Left ventricle myocardium inferior (tissue), 1 donor: Measurements from ENCODE around the gene RAB3GAP2. TPM values are rescaled to one million over a fixed set of nuclear protein-coding genes. Genes with fewer than 3 reads are reported as not detected.

ENCODE experiments used
- DNase-seq: peaks from one replicate; pipeline ENCODE4 v3.0.0-alpha.2; 2020
- H3K27ac ChIP-seq: fragments of 200-600 bp; replicated peaks from 2 replicates; pipeline ENCODE4 v1.8.0; 2021
- H3K27me3 ChIP-seq: fragments of 200-600 bp; 2 replicates; pipeline ENCODE4 v1.8.0; 2021; ENCODE audit warnings: low read depth
- H3K36me3 ChIP-seq: fragments of 200-600 bp; 2 replicates; pipeline ENCODE4 v1.8.0; 2021
- H3K4me1 ChIP-seq: fragments of 200-600 bp; 2 replicates; pipeline ENCODE4 v1.8.0; 2021
- H3K4me3 ChIP-seq: fragments of 200-600 bp; 2 replicates; pipeline ENCODE4 v1.8.0; 2021; ENCODE audit warnings: mild to moderate bottlenecking, moderate library complexity
- H3K9me3 ChIP-seq: fragments of 200-600 bp; replicated peaks from 2 replicates; pipeline ENCODE4 v1.8.0; 2021
- CTCF ChIP-seq: fragments of 200-600 bp; IDR thresholded peaks from 2 replicates; pipeline ENCODE4 v1.8.0; 2021; ENCODE audit warnings: antibody characterized with exemption, mild to moderate bottlenecking, borderline replicate concordance
- intact Hi-C: fragments of 100-400 bp; cut with micrococcal nuclease; formaldehyde crosslinking; loops from one replicate; pipeline ENCODE4 v1.11.0; 2022
- total RNA-seq: library from RNA; stranded (reverse); fragmentation: NEBNext Ultra II Directional; extraction: Animal tissue kit (Norgen Biotek cat#: 25700); gene quantifications from one replicate; pipeline ENCODE4 v1.2.1, GENCODE V29; 2021
- donor health status: DM: no; HTN: yes; CAD: no; lungs with severe emphysema.

Gene RAB3GAP2
- total RNA-seq, 1 donor from 2014 or later = 20.3 TPM

- no peaks in the 10 kb centered on the region for H3K9me3 ChIP-seq
- no peak overlapping the region for H3K27ac ChIP-seq
- H3K4me3 ChIP-seq = no peak overlapping the region
- peaks cover 16% of the 10 kb centered on the region for H3K36me3 ChIP-seq
- intact Hi-C loops = no loop called here
- no peaks in the 10 kb centered on the region for H3K27me3 ChIP-seq
- peaks cover 15% of the 10 kb centered on the region for H3K4me1 ChIP-seq
- no peak for TF ChIP-seq CTCF
- DNase-seq = no peak
These were observed 38.3 kb downstream of the RAB3GAP2 start for GRCh38 chr1:220233927-220234326.

- Histone ChIP-seq H3K27me3 (no peaks in the 10 kb centered on the region), H3K4me1 (peaks cover 43% of the 10 kb centered on the region), H3K36me3 (peaks cover 16% of the 10 kb centered on the region), H3K9me3 (no peaks in the 10 kb centered on the region), H3K27ac (no peak overlapping the region), H3K4me3 (no peak overlapping the region)
- no peak for TF ChIP-seq CTCF
- DNase-seq = no peak
- intact Hi-C loops = no loop called here
These were observed 42.5 kb downstream of the RAB3GAP2 start for GRCh38 chr1:220229771-220230170.

GRCh38 chr1:220227393-220227792, 44.9 kb downstream of the RAB3GAP2 start:
- no peak for DNase-seq
- Histone ChIP-seq H3K27me3 (no peaks in the 10 kb centered on the region), H3K9me3 (no peaks in the 10 kb centered on the region), H3K4me3 (no peak overlapping the region), H3K27ac (no peak overlapping the region), H3K4me1 (peaks cover 45% of the 10 kb centered on the region), H3K36me3 (peaks cover 13% of the 10 kb centered on the region)
- intact Hi-C loops = no loop called here
- TF ChIP-seq CTCF = no peak

- no peak overlapping the region for H3K4me3 ChIP-seq
- intact Hi-C loops = no loop called here
- H3K9me3 ChIP-seq = no peaks in the 10 kb centered on the region
- no peak for DNase-seq
- peaks cover 45% of the 10 kb centered on the region for H3K4me1 ChIP-seq
- H3K27me3 ChIP-seq = no peaks in the 10 kb centered on the region
- H3K27ac ChIP-seq = no peak overlapping the region
- TF ChIP-seq CTCF = no peak
- H3K36me3 ChIP-seq = peaks cover 6% of the 10 kb centered on the region
These were observed 45.5 kb downstream of the RAB3GAP2 start for GRCh38 chr1:220226752-220227151.

- no peaks in the 10 kb centered on the region for H3K9me3 ChIP-seq
- intact Hi-C loops = no loop called here
- no peak overlapping the region for H3K27ac ChIP-seq
- H3K36me3 ChIP-seq = peaks cover 4% of the 10 kb centered on the region
- DNase-seq = no peak
- H3K4me3 ChIP-seq = no peak overlapping the region
- no peak for TF ChIP-seq CTCF
- H3K4me1 ChIP-seq = peaks cover 45% of the 10 kb centered on the region
- H3K27me3 ChIP-seq = no peaks in the 10 kb centered on the region
These were observed 46.3 kb downstream of the RAB3GAP2 start for GRCh38 chr1:220225957-220226356.
